HepG2 (cell line): ENCODE results near the gene FUOM. TPM values are rescaled to one million over a fixed set of nuclear protein-coding genes. Genes with fewer than 3 reads are reported as not detected.

Experiments used
- ATAC-seq: fragments of 200-7000 bp; cut with Tn5 transposase; 3 replicates; pipeline ENCODE4 v1.9.1; 2020; ENCODE audit warnings: mild to moderate bottlenecking, moderate library complexity
- BruUV-seq: library from RNA; stranded (reverse); fragments of 400-500 nt; replicated peaks from 2 replicates; lab custom pipeline; 2021; lab: Mats Ljungman, UMichigan
- CTCF ChIA-PET: fragments of 300-600 bp; formaldehyde crosslinking; extraction: SDS; loops from one replicate; lab custom pipeline; 2021; ENCODE audit warnings: low total read pairs, inconsistent platforms, low intra/inter-chr PET ratio; lab: Yijun Ruan, JAX
- POLR2A ChIA-PET: fragments of 350-600 bp; sonication (Branson Sonifier 250); formaldehyde crosslinking; loops from one replicate; lab custom pipeline; 2020; ENCODE audit warnings: antibody characterized with exemption, inconsistent platforms; lab: Yijun Ruan, JAX
- DNase-seq: peaks from one replicate; pipeline ENCODE4 v3.0.0-alpha.2; 2015; ENCODE audit warnings: low spot score
- FAIRE-seq: peaks from 3 replicates; lab custom pipeline; 2011; peaks lifted over from hg19 to GRCh38; lab: Jason Lieb, UNC
- H2AFZ ChIP-seq: one replicate; pipeline ENCODE4 v1.6.1; 2011; ENCODE audit warnings: low read length, inconsistent platforms
- H3K27ac ChIP-seq: fragments of 300-600 bp; 3 replicates; pipeline ENCODE4 v1.8.0; 2011; ENCODE audit warnings: mixed run types, mild to moderate bottlenecking, mixed read lengths, low read length, inconsistent platforms; ENCODE audit not compliant: insufficient read depth; ENCODE audit errors: extremely low read length
- H3K27me3 ChIP-seq, 2 experiments: fragments of 200-600 bp in 1 of 2; 2 replicates in 1 of 2; 3 replicates in 1 of 2; pipeline versions ENCODE4 v1.6.0 to v1.8.0; 2011; ENCODE audit warnings: low read length in 2 of 2, mild to moderate bottlenecking in 2 of 2, moderate library complexity in 2 of 2, inconsistent platforms in 1 of 2; ENCODE audit not compliant: insufficient read depth in 2 of 2, control insufficient read depth in 1 of 2
- H3K36me3 ChIP-seq, 2 experiments: fragments of 200-600 bp in 1 of 2; replicated peaks in 1 of 2; 2 replicates in 1 of 2; 3 replicates in 1 of 2; pipeline versions ENCODE4 v1.5.1 to v1.8.0; 2011; ENCODE audit warnings: low read length in 2 of 2, inconsistent platforms in 1 of 2; ENCODE audit not compliant: insufficient read depth in 2 of 2, control insufficient read depth in 1 of 2
- H3K4me1 ChIP-seq: 2 replicates; pipeline ENCODE4 v1.5.1; 2012; ENCODE audit warnings: low read length, inconsistent platforms; ENCODE audit not compliant: insufficient read depth
- H3K4me2 ChIP-seq: 2 replicates; pipeline ENCODE4 v1.6.0; 2011; ENCODE audit warnings: low read depth, low read length, inconsistent platforms
- H3K4me3 ChIP-seq, 3 experiments: fragments of 200-600 bp in 1 of 3; sonication (generic), shearing (Covaris generic) in 1 of 3; replicated peaks in 1 of 3; 2 replicates each; pipeline ENCODE4 v1.5.1; 2011 to 2016; ENCODE audit warnings: low read length in 3 of 3, inconsistent platforms in 2 of 3, low read depth in 2 of 3, mild to moderate bottlenecking in 2 of 3, control low read depth in 1 of 3, mixed read lengths in 1 of 3; ENCODE audit not compliant: insufficient read depth in 1 of 3
- H3K79me2 ChIP-seq: one replicate; pipeline ENCODE4 v1.6.1; 2011; ENCODE audit warnings: low read length, inconsistent platforms; ENCODE audit not compliant: insufficient read depth
- H3K9ac ChIP-seq: 2 replicates; pipeline ENCODE4 v1.6.0; 2011; ENCODE audit warnings: mild to moderate bottlenecking, low read depth, low read length, inconsistent platforms; ENCODE audit not compliant: insufficient read depth
- H3K9me3 ChIP-seq: 2 replicates; pipeline ENCODE4 v1.5.1; 2012; ENCODE audit warnings: mild to moderate bottlenecking, low read length
- H4K20me1 ChIP-seq: 2 replicates; pipeline ENCODE4 v1.6.0; 2011; ENCODE audit warnings: inconsistent platforms, mild to moderate bottlenecking, low read length, moderate library complexity; ENCODE audit not compliant: insufficient read depth
- AGO1 ChIP-seq: fragments of 200-400 bp; formaldehyde crosslinking; IDR thresholded peaks from 2 replicates; pipeline ENCODE4 v1.6.1; 2017; ENCODE audit warnings: mild to moderate bottlenecking, low read depth, low read length, moderate library complexity; ENCODE audit not compliant: poor library complexity, severe bottlenecking
- CHD2 ChIP-seq: IDR thresholded peaks from 2 replicates; pipeline ENCODE4 v1.6.1; 2011; ENCODE audit warnings: low read depth, low read length, improper control_type of control experiment
- GABPB1 ChIP-seq: IDR thresholded peaks from 2 replicates; pipeline ENCODE4 v1.6.1; 2016; ENCODE audit warnings: mild to moderate bottlenecking, missing genetic modification reagents, moderate library complexity, missing compliant biosample characterization
- KDM2A ChIP-seq: sonication (generic); formaldehyde crosslinking; IDR thresholded peaks from 2 replicates; pipeline ENCODE4 v1.4.0; 2020; ENCODE audit warnings: low read depth, missing genetic modification reagents, borderline replicate concordance
- POLR2AphosphoS5 ChIP-seq: IDR thresholded peaks from 2 replicates; pipeline ENCODE4 v1.6.1; 2012; ENCODE audit warnings: low read depth, low read length
- RBFOX2 ChIP-seq: fragments of 200-400 bp; formaldehyde crosslinking; IDR thresholded peaks from 2 replicates; pipeline ENCODE4 v1.6.1; 2017; ENCODE audit warnings: low read depth, mild to moderate bottlenecking, low read length
- RBM39 ChIP-seq: fragments of 200-400 bp; formaldehyde crosslinking; IDR thresholded peaks from one replicate; pipeline ENCODE4 v1.6.1; 2018; ENCODE audit warnings: antibody characterized with exemption, mild to moderate bottlenecking, low read depth, low read length; ENCODE audit not compliant: poor library complexity, severe bottlenecking
- SOX13 ChIP-seq, 3 experiments: fragments of 450-650 bp in 1 of 3; sonication (generic) in 1 of 3; formaldehyde crosslinking in 1 of 3; IDR thresholded peaks in 2 of 3; conservative IDR thresholded peaks in 1 of 3; 2 replicates each; pipeline versions ENCODE4 v1.5.0 to v1.6.1; 2016 to 2020; ENCODE audit warnings: antibody characterized with exemption in 1 of 3, mild to moderate bottlenecking in 1 of 3, missing compliant biosample characterization in 1 of 3, missing genetic modification reagents in 1 of 3, moderate library complexity in 1 of 3
- SRSF4 ChIP-seq: fragments of 200-400 bp; formaldehyde crosslinking; IDR thresholded peaks from one replicate; pipeline ENCODE4 v1.6.1; 2018; ENCODE audit warnings: mild to moderate bottlenecking, low read depth, low read length, moderate library complexity; ENCODE audit not compliant: poor library complexity, severe bottlenecking
- UBTF ChIP-seq: sonication (generic); formaldehyde crosslinking; IDR thresholded peaks from 2 replicates; pipeline ENCODE4 v1.4.0; 2020; ENCODE audit warnings: mild to moderate bottlenecking, missing genetic modification reagents
- ZBTB33 ChIP-seq: sonication (generic); formaldehyde crosslinking; IDR thresholded peaks from 2 replicates; pipeline ENCODE4 v1.4.0; 2020; ENCODE audit warnings: missing genetic modification reagents
- ZNF326 ChIP-seq: sonication (generic); formaldehyde crosslinking; IDR thresholded peaks from 2 replicates; pipeline ENCODE4 v1.4.0; 2020; ENCODE audit warnings: missing genetic modification reagents, borderline replicate concordance
- ZNF574 ChIP-seq: sonication (generic); formaldehyde crosslinking; IDR thresholded peaks from 2 replicates; pipeline ENCODE4 v1.4.0; 2020; ENCODE audit warnings: missing genetic modification reagents
- ZNF766 ChIP-seq: sonication (generic); formaldehyde crosslinking; IDR thresholded peaks from 2 replicates; pipeline ENCODE4 v1.5.0; 2020; ENCODE audit warnings: missing genetic modification reagents, borderline replicate concordance
- WGBS: methylation state at CpG from one replicate; pipeline ENCODE4 v1.1.6; 2017; ENCODE audit warnings: low lambda C conversion rate; 5-methylcytosine and 5-hydroxymethylcytosine counted together
- in situ Hi-C: cut with HindIII; loops from 2 replicates; pipeline ENCODE4 v1.10.0; 2017; ENCODE audit warnings: low pct_unique_long_range_greater_than_20kb; ENCODE audit not compliant: extremely low pct_ligation_motif_present
- intact Hi-C: fragments of 100-400 bp; cut with micrococcal nuclease; formaldehyde crosslinking; loops from one replicate; pipeline ENCODE4 v1.10.0; 2022; ENCODE audit not compliant: unreplicated experiment
- polyA plus RNA-seq, 8 experiments: library from polyadenylated mRNA; depleted of rRNA in 3 of 8; stranded (reverse) in 7 of 8; unstranded in 1 of 8; fragments of >200 nt; fragmentation: Illumina TruSeq in 4 of 8; extraction: Trizol in 4 of 8; gene quantifications; 2 replicates each; pipeline versions ENCODE4 v1.2.1 to v1.2.3, GENCODE V29; 2011 to 2016; ENCODE audit warnings: low read depth in 4 of 8, missing spikeins in 1 of 8, mixed read lengths in 1 of 8; ENCODE audit not compliant: insufficient read depth in 1 of 8
- total RNA-seq, 5 experiments: library from RNA; depleted of rRNA; stranded (reverse); fragments of >200 nt; fragmentation: Illumina TruSeq; extraction: Trizol; gene quantifications; 2 replicates each; pipeline ENCODE4 v1.2.3, GENCODE V29; 2016; ENCODE audit warnings: low read depth in 1 of 5

Gene FUOM
- total and polyA plus RNA-seq, 2 of the 13 experiments (the other 11 are each of a cell fraction or from before 2014, with no cell fraction given), result 27.5 to 60.4 TPM

GRCh38 chr10:133353202-133353959 lies 4.4 kb downstream of the FUOM start:
- H4K20me1 ChIP-seq, result peaks cover 13% of the 10 kb centered on the region; the same call in 1 of the 2 replicates
- no peak overlapping the region for H3K4me3 ChIP-seq
- no peak overlapping the region for H3K9ac ChIP-seq
- peaks cover 12% of the 10 kb centered on the region for H3K79me2 ChIP-seq
- no peaks in the 10 kb centered on the region for H3K9me3 ChIP-seq
- H3K27me3 ChIP-seq, result no peaks in the 10 kb centered on the region
- intact Hi-C loops, result no loop called here
- CTCF ChIA-PET, result no interaction called here
- peaks cover 5 to 14% of the 10 kb centered on the region in 2 experiments; a peak in 3 of 5 replicates for H3K36me3 ChIP-seq
- 69% methylated on average over 13 of the region's 16 CpGs for WGBS
- no peak overlapping the region for H3K27ac ChIP-seq
- ATAC-seq (no peak), DNase-seq (no peak), FAIRE-seq (no peak)
- POLR2A ChIA-PET, result interaction anchor here (1.2 to 1.5 kb wide), 3 partner anchors 24 to 165 kb away, joined by 3 to 7 read pairs (median 5); partner anchors contain the start of gene PAOX
- H3K4me1 ChIP-seq, result peaks cover 41% of the 10 kb centered on the region
- BruUV-seq, result no TSS peak
- no peak overlapping the region for H3K4me2 ChIP-seq
- in situ Hi-C loops, result no loop called here
- H2AFZ ChIP-seq, result no peak overlapping the region
- TF ChIP-seq POLR2AphosphoS5, result peak; percentile 30
- peak; percentile 66 for TF ChIP-seq SRSF4
- no peak for TF ChIP-seq UBTF (CRISPR knock-in tag)
- 0 out of 2 replicates have a peak, but pooled peaks have one; percentile 11 for TF ChIP-seq ZBTB33 (CRISPR knock-in tag)
- TF ChIP-seq CHD2, result 0 out of 2 replicates have a peak, but pooled peaks have one; percentile 15
- TF ChIP-seq ZNF574 (CRISPR knock-in tag), result 0 out of 2 replicates have a peak, but pooled peaks have one; percentile 1
- TF ChIP-seq SOX13 (IDR thresholded peaks at IDR 0.05), result no peak
- 0 out of 4 replicates have a peak, but pooled peaks of 1 of the 2 experiments have one; percentile 7 for TF ChIP-seq SOX13 (CRISPR knock-in tag; conservative IDR thresholded peaks at IDR 0.05 in 1 of 2, IDR thresholded peaks at IDR 0.05 in 1 of 2)
- TF ChIP-seq ZNF326 (CRISPR knock-in tag), result peak; percentile 78; the same call in 1 of the 2 replicates
- TF ChIP-seq KDM2A (CRISPR knock-in tag), result peak; percentile 62
- TF ChIP-seq ZNF766 (CRISPR knock-in tag), result 0 out of 2 replicates have a peak, but pooled peaks have one; percentile 30
- no peak; the same call in 1 of the 2 replicates for TF ChIP-seq GABPB1
- TF ChIP-seq RBM39, result peak; percentile 40
- TF ChIP-seq AGO1, result peak; percentile 98
- TF ChIP-seq RBFOX2, result peak; percentile 66
